ENCODE measurements around the gene CLIP2. TPM values are rescaled to one million over a fixed set of nuclear protein-coding genes. Genes with fewer than 3 reads are reported as not detected.
"Not testable (repeated sequence)": the region's sequence is repeated elsewhere in the genome, so short reads cannot be mapped to it uniquely, and the experiment has no call there.

CLIP2 gene
- total RNA-seq, 1 experiment from 2014 or later, result 26.2 TPM

DNA sequence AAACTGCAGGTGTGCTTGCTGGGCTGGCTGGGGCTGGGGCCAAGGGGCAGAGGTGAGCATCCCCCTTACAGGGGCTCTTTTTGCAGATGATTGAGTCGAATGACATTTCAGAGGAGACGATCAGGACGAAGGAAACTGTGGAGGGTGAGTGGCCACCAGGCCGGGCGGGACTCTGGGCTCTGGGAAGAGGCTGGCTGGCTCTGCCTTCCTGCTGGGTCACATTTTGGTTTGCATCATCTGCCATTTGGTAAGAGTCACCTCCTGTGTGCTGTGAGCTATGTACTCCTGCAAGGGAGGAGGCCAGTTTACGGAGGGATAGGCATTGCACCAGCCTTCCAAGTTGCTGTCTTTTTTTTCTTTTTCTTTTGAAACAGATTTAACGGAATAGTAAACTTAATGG lies 91.5 kb downstream of the CLIP2 start:
- no peak overlapping the region for H2AFZ ChIP-seq (ENCODE audit: low read length)
- no peaks in the 10 kb centered on the region for H3F3A ChIP-seq (ENCODE audit: low read length, unreplicated experiment)
- ATAC-seq (peak; percentile 72), DNase-seq (peak; percentile 38)
- intact Hi-C loops (cut with micrococcal nuclease), result no loop called here
- H3K4me3 ChIP-seq (ENCODE audit: low read length), result no peak overlapping the region
- no peaks in the 10 kb centered on the region for H3K27me3 ChIP-seq (ENCODE audit: low read length)
- H3K9ac ChIP-seq (ENCODE audit: low read length), result no peak overlapping the region
- no TSS peak for BruUV-seq (replicated peaks)
- ChIA-PET CTCF (no interaction called here), POLR2A (ENCODE audit: unreplicated experiment) (interaction anchor here (0.6 kb wide), 1 partner anchor 20 kb away, joined by 3 read pairs; no protein-coding TSS in a partner anchor)
- no peak overlapping the region for H3K27ac ChIP-seq (ENCODE audit: low read length)
- no peaks in the 10 kb centered on the region for H3K79me2 ChIP-seq (ENCODE audit: low read length)
- H3K4me2 ChIP-seq (ENCODE audit: low read length), result no peak overlapping the region
- TF ChIP-seq, protein P1, sequence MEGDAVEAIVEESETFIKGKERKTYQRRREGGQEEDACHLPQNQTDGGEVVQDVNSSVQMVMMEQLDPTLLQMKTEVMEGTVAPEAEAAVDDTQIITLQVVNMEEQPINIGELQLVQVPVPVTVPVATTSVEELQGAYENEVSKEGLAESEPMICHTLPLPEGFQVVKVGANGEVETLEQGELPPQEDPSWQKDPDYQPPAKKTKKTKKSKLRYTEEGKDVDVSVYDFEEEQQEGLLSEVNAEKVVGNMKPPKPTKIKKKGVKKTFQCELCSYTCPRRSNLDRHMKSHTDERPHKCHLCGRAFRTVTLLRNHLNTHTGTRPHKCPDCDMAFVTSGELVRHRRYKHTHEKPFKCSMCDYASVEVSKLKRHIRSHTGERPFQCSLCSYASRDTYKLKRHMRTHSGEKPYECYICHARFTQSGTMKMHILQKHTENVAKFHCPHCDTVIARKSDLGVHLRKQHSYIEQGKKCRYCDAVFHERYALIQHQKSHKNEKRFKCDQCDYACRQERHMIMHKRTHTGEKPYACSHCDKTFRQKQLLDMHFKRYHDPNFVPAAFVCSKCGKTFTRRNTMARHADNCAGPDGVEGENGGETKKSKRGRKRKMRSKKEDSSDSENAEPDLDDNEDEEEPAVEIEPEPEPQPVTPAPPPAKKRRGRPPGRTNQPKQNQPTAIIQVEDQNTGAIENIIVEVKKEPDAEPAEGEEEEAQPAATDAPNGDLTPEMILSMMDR (conservative IDR thresholded peaks at IDR 0.05; ENCODE audit: low read depth, low read length), result no peak
- no peak for TF ChIP-seq EZH2 (IDR thresholded peaks at IDR 0.05; ENCODE audit: low read length, unreplicated experiment)
- no peak for TF ChIP-seq EZH2phosphoT487 (IDR thresholded peaks at IDR 0.05; ENCODE audit: borderline replicate concordance, low read length)
- no peaks in the 10 kb centered on the region for H3K9me2 ChIP-seq (replicated peaks; ENCODE audit: low read length)
- peaks cover 6% of the 10 kb centered on the region for H3K4me1 ChIP-seq (ENCODE audit: insufficient read depth, low read length)
- H3K36me3 ChIP-seq (ENCODE audit: low read depth, low read length), result no peaks in the 10 kb centered on the region
- no peaks in the 10 kb centered on the region for H3K9me3 ChIP-seq (ENCODE audit: low read length)
- H4K20me1 ChIP-seq (ENCODE audit: low read length), result no peaks in the 10 kb centered on the region

DNA sequence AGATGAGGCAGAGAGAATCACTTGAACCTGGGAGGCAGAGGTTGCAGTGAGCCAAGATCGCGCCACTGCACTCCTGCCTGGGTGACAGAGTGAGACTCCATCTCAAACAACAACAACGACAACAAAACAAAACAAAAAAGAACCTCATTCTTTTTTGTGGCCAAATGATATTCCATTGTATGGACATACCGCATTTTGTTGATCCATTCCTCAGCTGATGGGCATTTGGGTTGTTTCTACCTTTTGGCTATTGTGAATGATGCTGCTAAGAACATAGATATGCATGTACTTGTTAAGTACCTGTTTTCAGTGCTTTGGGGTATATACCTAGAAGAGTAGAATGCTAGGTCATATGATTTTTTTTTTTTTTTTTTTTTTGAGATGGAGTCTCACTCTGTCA lies 94.9 kb downstream of the CLIP2 start:
- H3K9me2 ChIP-seq (replicated peaks; ENCODE audit: low read length); H3K36me3 ChIP-seq (ENCODE audit: low read depth, low read length); POLR2A ChIA-PET (ENCODE audit: unreplicated experiment); DNase-seq; CTCF ChIA-PET; H2AFZ ChIP-seq (ENCODE audit: low read length); H3K27ac ChIP-seq (ENCODE audit: low read length); H3K4me3 ChIP-seq (ENCODE audit: low read length); intact Hi-C loops (cut with micrococcal nuclease); H3K9ac ChIP-seq (ENCODE audit: low read length); ATAC-seq; BruUV-seq (replicated peaks); H3K4me2 ChIP-seq (ENCODE audit: low read length); H3K27me3 ChIP-seq (ENCODE audit: low read length); H3K79me2 ChIP-seq (ENCODE audit: low read length); H4K20me1 ChIP-seq (ENCODE audit: low read length); H3F3A ChIP-seq (ENCODE audit: low read length, unreplicated experiment); H3K4me1 ChIP-seq (ENCODE audit: insufficient read depth, low read length); H3K9me3 ChIP-seq (ENCODE audit: low read length): not testable (repeated sequence)

DNA sequence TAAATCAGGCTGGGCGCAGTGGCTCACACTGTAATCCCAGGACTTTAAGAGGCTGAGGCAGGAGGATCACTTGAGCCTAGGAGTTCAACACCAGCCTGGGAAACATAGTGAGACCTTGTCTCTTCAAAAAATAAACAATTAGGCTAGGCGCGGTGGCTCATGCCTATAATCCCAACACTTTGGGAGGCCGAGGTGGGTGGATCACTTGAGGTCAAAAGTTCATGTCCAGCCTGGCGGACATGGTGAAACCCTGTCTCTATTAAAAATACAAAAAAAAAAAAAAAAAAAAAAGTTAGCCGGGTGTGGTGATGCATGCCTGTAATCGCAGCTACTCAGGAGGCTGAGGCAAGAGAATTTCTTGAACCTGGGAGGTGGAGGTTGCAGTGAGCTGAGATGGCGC lies 95.6 kb downstream of the CLIP2 start:
- H3K9ac ChIP-seq (ENCODE audit: low read length); H2AFZ ChIP-seq (ENCODE audit: low read length); H4K20me1 ChIP-seq (ENCODE audit: low read length); H3K36me3 ChIP-seq (ENCODE audit: low read depth, low read length); H3F3A ChIP-seq (ENCODE audit: low read length, unreplicated experiment); POLR2A ChIA-PET (ENCODE audit: unreplicated experiment); DNase-seq; intact Hi-C loops (cut with micrococcal nuclease); ATAC-seq; CTCF ChIA-PET; BruUV-seq (replicated peaks); H3K9me3 ChIP-seq (ENCODE audit: low read length); H3K9me2 ChIP-seq (replicated peaks; ENCODE audit: low read length); H3K27ac ChIP-seq (ENCODE audit: low read length); H3K4me2 ChIP-seq (ENCODE audit: low read length); H3K27me3 ChIP-seq (ENCODE audit: low read length); H3K4me1 ChIP-seq (ENCODE audit: insufficient read depth, low read length); H3K4me3 ChIP-seq (ENCODE audit: low read length); H3K79me2 ChIP-seq (ENCODE audit: low read length): not testable (repeated sequence)

DNA sequence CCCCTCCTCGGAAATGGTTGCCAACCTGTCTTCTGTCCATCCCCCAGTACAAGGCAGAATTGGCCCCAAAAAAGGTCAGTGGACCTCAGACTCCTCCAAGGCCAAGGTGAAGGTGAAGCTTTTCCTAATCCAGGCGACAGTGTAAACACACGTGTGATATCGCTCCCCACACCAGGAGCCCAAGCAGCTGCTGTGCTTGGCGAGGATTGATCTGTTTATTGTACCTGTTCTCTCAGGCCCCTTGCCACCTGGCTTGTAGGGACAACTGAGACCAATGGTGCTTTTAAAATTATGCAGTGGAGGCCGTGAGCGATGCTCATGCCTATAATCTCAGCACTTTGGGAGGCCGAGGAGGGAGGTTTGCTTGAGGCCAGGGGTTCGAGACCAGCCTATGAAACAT lies 98.4 kb downstream of the CLIP2 start:
- Histone ChIP-seq H3K9me2 (replicated peaks; ENCODE audit: low read length) (no peaks in the 10 kb centered on the region), H3K27ac (ENCODE audit: low read length) (no peak overlapping the region), H3K9ac (ENCODE audit: low read length) (no peak overlapping the region), H3K9me3 (ENCODE audit: low read length) (no peaks in the 10 kb centered on the region), H4K20me1 (ENCODE audit: low read length) (no peaks in the 10 kb centered on the region), H2AFZ (ENCODE audit: low read length) (no peak overlapping the region), H3K79me2 (ENCODE audit: low read length) (no peaks in the 10 kb centered on the region), H3K4me1 (ENCODE audit: insufficient read depth, low read length) (no peaks in the 10 kb centered on the region), H3F3A (ENCODE audit: low read length, unreplicated experiment) (no peaks in the 10 kb centered on the region), H3K36me3 (ENCODE audit: low read depth, low read length) (no peaks in the 10 kb centered on the region), H3K4me2 (ENCODE audit: low read length) (no peak overlapping the region), H3K27me3 (ENCODE audit: low read length) (no peaks in the 10 kb centered on the region), H3K4me3 (ENCODE audit: low read length) (no peak overlapping the region)
- intact Hi-C loops (cut with micrococcal nuclease), result no loop called here
- no TSS peak for BruUV-seq (replicated peaks)
- ChIA-PET POLR2A (ENCODE audit: unreplicated experiment) (no interaction called here), CTCF (no interaction called here)
- DNase-seq, result no peak
- no peak for ATAC-seq
- TF ChIP-seq EZH2 (IDR thresholded peaks at IDR 0.05; ENCODE audit: low read length, unreplicated experiment) (no peak), EZH2phosphoT487 (IDR thresholded peaks at IDR 0.05; ENCODE audit: borderline replicate concordance, low read length) (no peak)
- TF ChIP-seq, protein P1 (conservative IDR thresholded peaks at IDR 0.05; ENCODE audit: low read depth, low read length), result no peak

Measured in PC-3 (cell line).